AG10803 (cell line): ENCODE data around the gene ELL.

ENCODE experiments used
- DNase-seq: peaks from one replicate; pipeline ENCODE4 v3.0.0; 2010; ENCODE audit warnings: low read depth
- H3K4me3 ChIP-seq: 2 replicates; pipeline ENCODE4 v1.5.1; 2011; ENCODE audit warnings: mild to moderate bottlenecking, low read length, control low read depth
- TF ChIP-seq, protein P1 (sequence below): conservative IDR thresholded peaks from 2 replicates; pipeline ENCODE4 v1.5.1; 2011; ENCODE audit warnings: mild to moderate bottlenecking, low read length, control low read depth, inconsistent platforms

The ELL gene

DNA sequence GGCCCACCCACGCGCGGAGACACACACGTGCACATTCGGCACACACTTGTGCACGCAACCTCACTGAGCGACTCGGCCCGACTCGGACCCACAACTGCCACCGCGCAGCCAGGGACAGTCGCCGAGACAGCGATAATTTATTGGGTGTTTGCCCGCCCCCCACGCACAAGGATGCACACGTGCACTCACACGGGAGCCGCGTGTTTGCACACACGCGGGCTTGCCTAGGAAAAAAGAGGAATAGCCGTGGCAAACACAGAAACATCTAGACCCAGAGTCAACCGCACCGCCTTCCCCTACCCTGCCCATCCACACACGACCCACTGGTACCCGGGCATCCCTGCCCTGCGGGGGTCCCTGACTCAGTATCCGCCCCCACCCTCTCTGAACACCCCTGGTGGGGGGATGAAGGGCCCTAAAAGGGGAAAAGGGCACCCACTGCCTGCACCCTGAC lies 103.8 kb downstream of the ELL start:
- DNase-seq: no peak
- H3K4me3 ChIP-seq: peak overlapping the region; percentile 34
- TF ChIP-seq, protein P1, sequence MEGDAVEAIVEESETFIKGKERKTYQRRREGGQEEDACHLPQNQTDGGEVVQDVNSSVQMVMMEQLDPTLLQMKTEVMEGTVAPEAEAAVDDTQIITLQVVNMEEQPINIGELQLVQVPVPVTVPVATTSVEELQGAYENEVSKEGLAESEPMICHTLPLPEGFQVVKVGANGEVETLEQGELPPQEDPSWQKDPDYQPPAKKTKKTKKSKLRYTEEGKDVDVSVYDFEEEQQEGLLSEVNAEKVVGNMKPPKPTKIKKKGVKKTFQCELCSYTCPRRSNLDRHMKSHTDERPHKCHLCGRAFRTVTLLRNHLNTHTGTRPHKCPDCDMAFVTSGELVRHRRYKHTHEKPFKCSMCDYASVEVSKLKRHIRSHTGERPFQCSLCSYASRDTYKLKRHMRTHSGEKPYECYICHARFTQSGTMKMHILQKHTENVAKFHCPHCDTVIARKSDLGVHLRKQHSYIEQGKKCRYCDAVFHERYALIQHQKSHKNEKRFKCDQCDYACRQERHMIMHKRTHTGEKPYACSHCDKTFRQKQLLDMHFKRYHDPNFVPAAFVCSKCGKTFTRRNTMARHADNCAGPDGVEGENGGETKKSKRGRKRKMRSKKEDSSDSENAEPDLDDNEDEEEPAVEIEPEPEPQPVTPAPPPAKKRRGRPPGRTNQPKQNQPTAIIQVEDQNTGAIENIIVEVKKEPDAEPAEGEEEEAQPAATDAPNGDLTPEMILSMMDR: no peak

GRCh38 chr19:18417250-18418028 lies 104.4 kb downstream of the ELL start:
- TF ChIP-seq, protein P1: no peak

DNA sequence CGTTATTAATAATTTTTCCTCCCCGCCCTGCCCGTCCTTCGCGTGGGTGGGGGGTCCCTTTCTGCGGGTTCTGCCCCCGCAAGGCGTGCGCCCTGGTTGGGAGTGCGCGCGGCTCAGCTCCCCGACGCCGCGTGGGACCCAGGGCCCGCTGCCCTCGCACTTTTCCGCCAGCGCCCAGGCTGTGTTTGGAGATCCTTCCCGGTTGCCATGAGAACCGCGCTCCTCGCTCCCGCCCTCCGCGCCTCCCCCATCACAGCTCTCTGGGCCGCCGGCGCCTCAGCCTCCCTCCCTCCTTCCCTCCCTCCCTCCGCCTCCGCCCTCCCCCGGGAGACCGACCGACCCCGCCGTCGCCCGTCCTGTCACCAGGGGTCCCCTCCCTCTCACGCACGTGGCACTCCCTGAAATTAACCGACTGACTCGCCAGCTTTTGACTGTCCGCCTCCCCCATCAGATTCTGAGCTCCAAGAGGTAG lies 105.1 kb downstream of the ELL start:
- peak overlapping the region; percentile 56 for H3K4me3 ChIP-seq
- TF ChIP-seq, protein P1: no peak
- peak; percentile 88 for DNase-seq

More at GRCh38 chr19:18417250-18418028, 104.4 kb downstream of the ELL start:
- DNase-seq: peak; percentile 84
- peak overlapping the region; percentile 56 for H3K4me3 ChIP-seq

DNA sequence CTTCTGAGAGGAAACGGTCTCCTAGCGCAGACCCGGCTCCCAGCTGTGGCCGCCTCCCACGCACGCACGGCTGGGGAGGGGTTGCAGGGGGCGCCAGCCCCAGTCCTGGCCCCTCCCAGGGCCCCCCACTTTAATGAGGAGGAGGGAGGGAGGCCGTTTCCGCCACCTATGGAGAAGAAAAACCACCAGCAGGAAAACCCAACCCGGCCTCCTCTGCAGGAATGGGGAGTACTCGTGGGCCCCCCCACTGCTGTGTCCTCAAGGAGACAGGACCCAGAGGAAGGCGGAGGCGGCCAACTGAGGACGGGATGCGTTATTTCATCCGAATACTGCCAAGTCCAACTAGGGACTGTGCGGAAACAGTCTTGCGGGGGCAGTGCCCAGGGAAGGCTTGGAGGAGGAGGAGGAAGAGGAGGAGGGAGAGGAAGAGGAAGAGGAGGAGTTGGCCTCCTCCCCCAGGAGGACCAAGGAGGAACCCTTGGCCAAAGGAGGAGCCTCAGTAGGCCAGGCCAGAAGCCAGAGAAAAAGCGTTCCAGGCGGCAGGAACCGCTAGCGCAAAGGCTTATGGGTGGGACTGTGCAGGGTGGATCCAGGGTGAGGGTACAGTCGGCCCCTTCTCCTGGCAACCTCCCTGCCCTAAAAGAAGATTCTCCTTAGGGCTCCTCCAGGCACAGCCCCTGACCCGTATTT lies 106.5 kb downstream of the ELL start:
- peak overlapping the region; percentile 59 for H3K4me3 ChIP-seq
- TF ChIP-seq, protein P1: no peak
- peak; percentile 88 for DNase-seq

- TF ChIP-seq, protein P1: no peak
- H3K4me3 ChIP-seq: peak overlapping the region; percentile 59
- DNase-seq: no peak
These were observed 107.2 kb downstream of the ELL start for GRCh38 chr19:18414504-18415177.

DNA sequence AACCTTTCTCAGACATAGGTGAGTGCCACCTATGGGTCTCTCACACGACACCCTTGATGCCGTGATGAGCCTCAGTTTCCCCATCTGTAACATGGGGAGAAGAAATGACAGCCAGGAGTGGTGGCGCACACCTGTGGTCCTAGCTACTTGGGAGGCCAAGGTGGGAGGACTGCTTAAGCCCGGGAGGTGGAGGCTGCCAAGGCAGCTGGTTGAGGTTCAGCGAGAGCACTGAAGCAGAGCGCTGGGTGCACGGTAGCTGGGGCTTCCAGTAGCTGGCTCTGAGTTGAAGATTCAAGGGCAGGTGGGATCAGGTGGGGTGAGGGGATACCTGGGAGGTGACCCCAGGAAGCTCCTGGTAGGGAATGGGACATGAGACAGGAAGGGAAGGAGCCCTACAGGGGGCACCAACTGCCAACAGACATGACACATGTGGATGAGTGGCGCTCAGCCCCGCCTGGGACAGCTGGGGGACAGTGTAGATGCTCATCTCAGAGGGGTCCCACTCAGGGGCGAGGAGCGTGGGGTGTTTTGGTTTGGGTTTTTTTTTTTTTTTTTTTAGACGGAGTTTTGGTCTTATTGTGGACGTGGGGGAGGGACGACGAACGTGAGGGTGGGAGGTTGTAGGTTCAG lies 109.1 kb downstream of the ELL start:
- TF ChIP-seq, protein P1: no peak
- no peak overlapping the region for H3K4me3 ChIP-seq
- DNase-seq: no peak
